GDM1 (cell line): ENCODE measurements around the gene IRF9.
"Not testable (repeated sequence)": the region's sequence is repeated elsewhere in the genome, so short reads cannot be mapped to it uniquely, and the experiment has no call there.

Experiments
- DNase-seq: peaks from one replicate; lab custom pipeline; 2025; lab: John Stamatoyannopoulos, UW

Gene IRF9

DNA sequence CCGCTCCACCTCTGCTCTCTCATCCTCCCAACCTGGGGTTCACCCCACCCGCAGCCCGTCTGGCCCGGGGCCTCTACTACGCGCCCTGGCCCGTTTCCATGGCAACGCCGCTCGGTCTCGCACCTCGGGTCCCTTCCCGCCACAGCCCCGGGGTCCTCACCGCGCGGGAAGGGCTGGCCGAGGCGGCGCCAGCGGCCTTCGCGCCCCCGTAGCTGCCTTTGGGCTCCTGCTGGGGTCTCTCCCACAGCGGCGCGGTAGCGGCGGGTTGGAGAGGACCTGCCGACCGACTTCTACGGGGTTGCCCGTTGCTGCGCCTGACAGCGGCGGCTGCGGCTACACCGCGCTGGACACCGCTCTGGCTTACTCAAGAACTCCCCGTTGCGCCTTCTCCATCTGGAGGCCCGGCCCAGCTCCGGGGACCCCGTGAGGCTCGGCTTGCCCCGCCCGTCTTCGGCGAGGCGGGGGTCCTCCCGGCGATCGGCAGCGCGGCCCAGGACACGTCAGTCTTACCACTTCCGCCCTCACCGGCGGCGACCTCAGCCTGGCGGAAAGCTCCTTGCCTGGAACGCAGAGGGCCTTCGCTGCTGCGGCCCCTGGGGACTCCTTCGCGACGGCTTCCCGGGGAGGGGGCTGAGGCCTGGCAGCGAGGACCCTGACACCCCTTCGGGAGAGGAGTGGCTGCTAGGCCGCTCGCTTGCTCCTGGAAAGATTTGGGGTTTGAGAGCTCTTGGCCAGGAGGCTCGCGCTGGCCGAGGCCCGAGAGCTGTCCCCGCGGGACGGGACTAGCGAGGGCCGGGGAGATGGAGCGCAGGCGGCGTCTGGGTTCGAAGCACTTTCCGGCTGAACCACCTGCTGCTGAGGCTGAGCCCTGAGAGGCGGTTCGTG is 34.4 kb downstream of the IRF9 start, which contains the start of gene TM9SF1:
TM9SF1 (minus strand) TSS at position 256 of the 885 bp plus-strand sequence. CDS start 422 bp downstream, outside the sequence.
- peak; percentile 86 for DNase-seq

DNA sequence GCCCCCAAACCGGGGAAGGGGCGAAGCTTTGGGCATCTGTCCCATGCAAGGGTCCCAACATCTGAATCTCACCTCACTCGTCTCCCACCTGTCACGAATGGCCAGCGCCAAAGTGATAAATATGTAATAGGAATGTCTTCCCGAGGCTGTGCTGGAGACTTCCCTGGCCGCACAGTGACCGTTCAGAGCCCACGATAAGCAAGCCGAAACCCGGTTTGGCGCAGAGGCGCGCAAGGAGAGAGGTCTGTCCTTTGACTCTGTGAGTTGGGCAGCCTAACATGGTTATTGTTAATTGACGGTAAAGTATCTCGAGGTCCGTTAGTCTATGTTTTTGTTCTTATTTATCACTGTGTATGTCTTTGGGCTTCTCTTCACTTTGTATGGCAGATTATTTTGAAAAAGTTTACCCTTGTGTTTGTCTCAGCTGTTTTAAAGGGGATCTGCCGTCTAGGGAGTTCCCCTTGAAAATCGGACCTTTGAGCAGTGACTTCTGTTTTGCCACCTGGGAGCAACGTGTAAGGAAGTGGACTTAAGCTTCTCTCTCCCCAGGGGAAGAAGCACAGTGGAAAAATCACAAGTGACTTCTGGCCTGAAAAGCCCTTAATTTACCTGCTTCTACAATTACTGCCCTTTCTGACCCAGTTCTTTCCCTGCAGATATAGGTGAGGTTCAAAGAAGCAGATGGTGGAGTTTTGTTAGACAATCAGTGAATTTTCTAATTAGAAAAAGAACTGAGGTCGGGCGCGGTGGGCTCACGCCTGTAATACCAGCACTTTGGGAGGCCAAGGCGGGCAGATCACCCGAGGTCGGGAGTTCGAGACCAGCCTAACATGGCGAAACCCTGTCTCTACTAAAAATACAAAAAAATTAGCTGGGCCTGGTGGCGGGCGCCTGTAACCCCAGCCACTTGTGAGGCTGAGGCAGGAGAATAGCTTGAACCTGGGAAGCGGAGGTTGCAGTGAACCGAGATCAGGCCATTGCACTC is 35.3 kb downstream of the IRF9 start:
- DNase-seq: no peak

DNA sequence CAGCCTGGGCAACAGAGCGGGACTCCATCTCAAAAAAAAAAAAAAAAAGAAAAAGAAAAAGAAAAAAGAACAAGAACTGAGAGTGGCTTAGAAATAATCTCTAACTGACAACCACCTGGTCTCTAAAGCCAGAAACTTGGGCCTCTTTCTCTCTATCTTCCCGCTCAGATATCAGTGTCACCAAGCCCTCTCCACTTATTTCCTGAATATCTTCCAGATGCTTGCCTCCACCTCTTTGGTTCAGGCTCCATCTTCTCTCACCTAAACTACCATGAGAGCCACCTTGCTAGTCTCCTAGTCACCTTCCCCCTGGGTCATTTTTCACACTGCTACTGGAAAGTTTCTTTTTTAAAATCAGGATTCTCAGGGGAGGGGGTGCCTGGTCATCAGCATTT is 36.0 kb downstream of the IRF9 start:
- DNase-seq: no peak

DNA sequence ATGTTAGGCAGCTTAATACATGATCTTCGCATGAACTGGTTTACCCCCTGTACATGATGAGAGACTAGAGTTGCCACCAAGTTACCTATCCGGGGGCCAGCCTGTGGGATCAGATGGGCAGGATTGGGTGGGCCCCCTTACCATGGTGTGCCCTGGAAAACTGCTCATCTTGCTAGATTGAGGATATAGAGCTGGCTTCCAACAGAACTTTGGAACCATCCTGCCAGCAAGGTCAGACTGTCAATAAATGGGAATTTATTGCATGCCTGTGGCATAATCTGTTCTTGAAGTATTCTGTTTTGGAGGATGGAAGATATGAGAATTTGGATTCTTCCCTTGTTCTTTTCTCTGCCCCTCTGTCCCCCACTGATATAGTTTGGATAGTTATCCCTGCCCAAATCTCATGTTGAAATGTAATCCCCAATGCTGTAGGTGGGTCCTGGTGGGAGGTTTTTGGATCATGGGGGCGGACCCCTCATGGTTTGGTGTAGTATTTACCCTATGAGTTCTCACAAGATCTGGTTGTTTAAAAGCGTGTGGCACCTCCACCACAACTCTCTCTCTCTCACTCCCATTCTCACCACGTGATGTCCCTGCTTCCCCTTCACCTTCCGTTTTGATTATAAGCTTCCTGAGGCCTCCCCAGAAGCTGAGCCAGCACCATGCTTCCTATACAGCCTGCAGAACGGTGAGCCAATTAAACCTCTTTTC is 37.9 kb downstream of the IRF9 start:
- no peak for DNase-seq

DNA sequence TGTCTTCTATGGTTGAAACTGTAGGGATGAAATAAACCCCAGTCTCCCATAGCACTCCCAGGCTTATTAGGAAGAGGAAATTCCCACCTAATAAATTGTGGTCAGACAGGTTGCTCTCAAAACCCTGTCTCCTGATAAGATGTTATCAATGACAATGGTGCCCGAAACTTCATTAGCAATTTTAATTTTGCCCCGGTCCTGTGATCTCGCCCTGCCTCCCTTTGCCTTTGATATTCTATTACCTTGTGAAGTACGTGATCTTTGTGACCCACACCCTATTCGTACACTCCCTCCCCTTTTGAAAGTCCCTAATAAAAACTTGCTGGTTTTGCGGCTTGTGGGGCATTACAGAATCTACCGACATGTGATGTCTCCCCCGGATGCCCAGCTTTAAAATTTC is 41.5 kb downstream of the IRF9 start:
- DNase-seq: not testable (repeated sequence)

DNA sequence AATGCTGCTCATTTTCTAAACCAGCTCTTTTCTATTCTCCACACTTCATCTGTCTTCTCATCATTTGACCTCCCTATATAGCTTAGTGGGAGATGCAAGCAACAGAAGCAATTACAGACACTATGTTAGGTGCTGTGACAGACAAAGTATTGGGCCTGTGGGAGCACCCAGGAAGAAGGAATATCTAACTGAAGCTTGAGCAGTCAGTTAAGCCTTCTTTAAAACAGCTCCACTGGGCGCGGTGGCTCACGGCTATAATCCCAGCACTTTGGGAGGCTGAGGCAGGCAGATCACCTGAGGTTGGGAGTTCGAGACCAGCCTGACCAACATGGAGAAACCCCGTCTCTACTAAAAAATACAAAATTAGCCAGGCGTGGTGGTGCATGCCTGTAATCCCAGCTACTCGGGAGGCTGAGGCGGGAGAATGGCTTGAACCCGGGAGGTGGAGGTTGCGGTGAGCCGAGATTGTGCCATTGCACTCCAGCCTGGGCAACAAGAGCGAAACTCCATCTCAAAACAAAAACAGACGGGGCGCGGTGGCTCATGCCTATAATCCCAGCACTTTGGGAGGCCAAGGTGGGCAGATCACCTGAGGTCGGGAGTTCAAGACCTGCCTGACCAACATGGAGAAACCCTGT is 42.3 kb downstream of the IRF9 start:
- not testable (repeated sequence) for DNase-seq

DNA sequence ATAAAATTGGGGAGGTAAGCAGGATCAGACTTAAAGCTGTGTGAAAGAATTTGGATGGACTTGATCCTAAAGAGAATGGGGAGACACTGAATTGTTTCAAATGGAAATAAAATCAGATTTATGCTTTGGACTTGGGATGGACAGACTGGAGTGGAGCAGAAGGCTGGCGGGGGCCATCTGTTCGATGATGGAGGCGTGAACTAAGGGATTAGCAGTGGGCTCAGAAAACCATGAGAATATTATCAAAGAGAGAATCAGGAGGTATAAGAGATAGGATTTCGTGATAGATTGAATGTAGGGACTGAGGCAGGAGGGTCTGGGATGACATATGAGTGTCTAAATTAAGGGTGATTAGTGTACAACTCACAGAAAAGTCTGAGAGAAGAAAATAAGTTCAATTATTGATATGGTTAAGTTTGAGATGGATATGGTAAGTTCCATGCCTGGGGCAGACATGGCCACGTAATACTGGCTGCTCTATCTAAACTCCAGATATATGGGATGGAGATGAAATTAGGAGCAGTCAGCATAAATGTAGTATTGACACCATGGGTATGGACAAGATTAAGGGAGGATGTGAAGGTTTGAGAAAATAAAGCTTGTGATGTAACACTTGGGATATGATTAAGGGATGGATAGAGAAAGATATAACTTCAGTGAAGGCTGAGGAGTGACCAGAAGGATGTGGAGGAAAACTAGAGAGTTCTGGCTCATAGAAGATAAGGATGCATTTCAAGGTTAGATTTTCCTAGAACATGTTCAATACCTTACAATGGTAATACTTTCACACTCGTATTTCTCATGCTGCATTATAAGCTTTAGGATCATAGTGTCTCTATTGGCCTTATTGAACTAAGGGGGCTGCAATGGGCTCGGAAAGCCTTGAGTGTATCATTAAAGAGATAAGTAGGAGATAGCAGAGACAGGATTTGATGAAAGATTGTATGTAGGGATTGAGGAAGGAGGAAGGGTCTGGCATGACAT is 43.4 kb downstream of the IRF9 start:
- DNase-seq: no peak

DNA sequence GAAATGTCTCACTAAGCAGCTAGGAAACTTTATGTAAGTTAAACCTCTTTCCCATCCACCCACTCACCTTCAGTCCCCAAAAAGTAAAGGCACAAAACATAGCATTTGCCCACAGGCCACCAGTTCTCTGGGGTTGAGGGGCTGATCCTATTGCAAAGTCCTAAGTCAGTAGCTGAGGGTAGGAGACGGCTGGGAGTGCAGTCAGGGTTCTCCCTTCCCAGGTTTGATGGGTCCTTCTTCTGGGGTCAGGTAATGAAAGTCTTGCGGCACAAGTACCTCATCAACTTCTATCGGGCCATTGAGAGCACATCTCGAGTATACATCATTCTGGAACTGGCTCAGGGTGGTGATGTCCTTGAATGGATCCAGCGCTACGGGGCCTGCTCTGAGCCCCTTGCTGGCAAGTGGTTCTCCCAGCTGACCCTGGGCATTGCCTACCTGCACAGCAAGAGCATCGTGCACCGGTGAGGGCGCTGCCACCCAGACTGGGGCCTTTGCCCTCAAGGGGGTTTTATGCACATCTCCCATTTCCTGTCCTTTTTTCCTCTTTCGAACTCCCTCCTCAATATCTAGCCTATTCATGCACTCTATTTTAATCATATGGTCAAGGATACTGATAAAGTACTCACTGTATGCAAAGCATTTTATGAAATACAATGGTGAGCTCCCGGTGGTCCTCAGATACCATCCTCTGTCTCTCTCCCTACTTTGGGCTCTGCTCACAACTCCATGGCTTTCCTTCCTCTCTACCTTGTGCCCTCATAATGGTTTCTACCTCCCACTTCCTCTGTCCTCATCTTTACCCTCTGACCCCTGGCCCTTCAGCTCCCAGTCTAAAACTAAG is 45.4 kb downstream of the IRF9 start:
- DNase-seq: no peak

DNA sequence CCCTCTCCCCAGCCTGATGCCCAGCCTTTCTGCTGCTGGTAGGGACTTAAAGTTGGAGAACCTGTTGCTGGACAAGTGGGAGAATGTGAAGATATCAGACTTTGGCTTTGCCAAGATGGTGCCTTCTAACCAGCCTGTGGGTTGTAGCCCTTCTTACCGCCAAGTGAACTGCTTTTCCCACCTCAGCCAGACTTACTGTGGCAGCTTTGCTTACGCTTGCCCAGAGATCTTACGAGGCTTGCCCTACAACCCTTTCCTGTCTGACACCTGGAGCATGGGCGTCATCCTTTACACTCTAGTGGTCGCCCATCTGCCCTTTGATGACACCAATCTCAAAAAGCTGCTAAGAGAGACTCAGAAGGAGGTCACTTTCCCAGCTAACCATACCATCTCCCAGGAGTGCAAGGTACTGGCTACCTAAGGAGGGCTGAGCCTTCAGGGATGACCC is 46.1 kb downstream of the IRF9 start:
- DNase-seq: no peak

DNA sequence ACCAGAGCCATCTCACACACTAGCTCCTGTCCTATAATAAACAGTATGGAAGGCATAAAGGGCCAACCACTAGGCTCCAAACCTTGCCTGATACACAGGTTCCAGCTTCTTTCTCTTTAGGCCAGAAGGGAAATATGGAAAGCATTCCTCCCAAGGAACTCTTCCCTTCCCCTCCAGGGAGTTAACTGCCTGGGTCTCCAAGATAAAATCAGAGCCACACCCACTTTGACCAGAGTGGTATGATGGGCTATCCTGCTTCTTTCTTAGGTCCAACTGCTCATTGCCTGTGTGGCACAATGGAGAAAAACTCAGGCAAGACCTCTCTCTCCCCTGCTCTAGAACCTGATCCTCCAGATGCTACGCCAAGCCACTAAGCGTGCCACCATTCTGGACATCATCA is 46.6 kb downstream of the IRF9 start:
- no peak for DNase-seq

DNA sequence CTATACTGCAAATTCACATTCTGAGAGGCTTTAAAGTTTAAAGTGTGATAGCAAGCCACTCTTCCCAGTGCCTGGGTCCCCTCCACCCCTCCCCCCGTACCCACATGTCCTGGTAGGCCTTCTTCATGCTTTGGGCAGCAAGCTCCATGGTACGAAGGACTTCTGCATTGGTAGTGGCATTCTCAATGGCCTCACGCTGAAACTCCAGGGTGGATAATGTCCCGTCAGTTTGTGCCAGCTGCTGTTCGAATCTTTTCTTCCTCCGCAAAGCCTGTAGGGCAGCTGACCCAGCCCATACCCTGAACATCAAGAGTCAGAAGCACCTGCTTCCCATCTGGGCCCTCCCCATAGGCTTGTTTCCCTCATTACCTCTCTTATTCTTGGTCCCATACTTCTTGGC is 50.2 kb downstream of the IRF9 start:
- DNase-seq: no peak

DNA sequence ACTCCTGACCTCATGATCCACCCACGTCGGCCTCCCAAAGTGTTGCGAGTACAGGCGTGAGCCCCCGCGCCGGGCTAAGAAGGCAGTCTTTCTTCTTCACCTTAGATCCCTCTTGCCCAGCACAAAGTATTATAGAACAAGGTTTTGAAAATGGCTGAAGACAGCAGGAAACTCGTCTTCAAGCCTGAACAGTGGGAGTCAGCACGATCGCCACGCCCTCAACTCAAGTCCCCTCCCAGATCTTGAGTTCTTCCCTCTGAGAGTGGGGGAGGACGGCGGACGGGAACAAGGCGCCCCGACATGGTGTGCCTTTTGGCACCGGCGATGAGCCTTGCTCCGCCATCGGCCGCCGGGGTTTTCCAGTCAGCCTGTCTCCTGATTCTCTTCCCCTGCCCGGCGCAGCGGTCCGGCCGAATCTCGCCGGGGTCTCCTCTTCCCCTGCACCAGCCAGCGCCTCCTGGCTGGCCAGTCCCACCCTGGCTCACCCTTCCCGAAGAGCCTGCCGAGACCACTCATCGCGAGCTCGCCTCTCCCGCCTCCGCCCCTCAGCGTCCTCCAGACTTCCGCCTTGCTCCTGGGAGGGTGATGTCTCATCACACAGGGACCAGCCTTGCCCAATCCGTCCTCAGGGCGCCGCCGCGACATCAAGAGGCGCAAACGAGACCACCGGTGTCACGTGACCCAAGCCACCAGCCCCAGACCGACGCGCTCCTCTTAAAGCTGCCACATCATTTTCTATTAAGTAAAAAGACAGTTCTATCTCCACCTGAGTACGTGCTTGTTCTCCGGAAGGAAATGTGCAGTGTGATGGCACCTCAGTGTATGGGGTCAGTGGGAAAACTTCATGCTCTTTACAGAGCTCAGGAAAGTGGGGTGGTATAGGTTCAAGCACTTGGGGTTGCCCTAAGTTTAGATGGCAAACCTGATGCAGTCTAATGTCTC is 52.1 kb downstream of the IRF9 start, which contains the start of gene CHMP4A:
CHMP4A (minus strand) TSS at position 565 of the 942 bp plus-strand sequence; CDS start at position 516, 49 bp downstream.
- peak; percentile 97 for DNase-seq

DNA sequence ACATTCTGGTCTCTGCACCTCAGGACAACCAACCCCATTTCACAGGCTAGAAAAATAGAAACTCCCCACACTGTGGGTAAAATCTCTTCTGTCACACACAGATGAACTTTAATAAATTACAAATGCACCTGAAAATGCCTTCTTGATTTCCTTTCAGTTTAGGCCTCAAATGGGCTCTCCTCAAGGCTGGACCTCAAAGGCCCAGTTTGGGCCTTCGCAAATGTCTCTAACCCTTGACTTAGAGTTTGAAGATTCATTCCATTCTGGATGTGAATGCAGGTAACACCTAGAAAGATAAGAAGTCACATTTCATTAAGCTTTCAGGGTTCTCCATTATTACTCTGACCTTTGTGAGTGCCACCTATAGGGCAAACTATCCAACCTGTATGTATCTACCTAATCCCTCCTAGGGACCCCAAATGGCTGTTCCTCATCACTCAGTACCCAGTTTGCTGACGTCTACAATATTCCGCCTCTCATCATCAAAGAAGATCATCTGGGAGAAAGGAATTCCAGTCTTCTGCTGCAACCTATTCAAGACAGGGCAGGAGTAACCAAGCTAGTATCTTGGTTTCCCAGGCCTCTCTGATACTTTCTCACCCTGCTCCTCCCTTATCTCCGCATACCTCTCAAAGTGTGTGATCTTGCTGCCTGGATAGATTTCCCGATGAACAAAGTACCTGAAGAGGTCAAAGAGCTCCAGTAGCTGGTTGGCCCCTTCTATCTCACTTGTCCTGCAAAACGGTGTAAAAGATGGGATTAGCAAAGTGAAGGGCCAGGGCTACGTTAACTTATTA is 53.0 kb downstream of the IRF9 start:
- DNase-seq: no peak

DNA sequence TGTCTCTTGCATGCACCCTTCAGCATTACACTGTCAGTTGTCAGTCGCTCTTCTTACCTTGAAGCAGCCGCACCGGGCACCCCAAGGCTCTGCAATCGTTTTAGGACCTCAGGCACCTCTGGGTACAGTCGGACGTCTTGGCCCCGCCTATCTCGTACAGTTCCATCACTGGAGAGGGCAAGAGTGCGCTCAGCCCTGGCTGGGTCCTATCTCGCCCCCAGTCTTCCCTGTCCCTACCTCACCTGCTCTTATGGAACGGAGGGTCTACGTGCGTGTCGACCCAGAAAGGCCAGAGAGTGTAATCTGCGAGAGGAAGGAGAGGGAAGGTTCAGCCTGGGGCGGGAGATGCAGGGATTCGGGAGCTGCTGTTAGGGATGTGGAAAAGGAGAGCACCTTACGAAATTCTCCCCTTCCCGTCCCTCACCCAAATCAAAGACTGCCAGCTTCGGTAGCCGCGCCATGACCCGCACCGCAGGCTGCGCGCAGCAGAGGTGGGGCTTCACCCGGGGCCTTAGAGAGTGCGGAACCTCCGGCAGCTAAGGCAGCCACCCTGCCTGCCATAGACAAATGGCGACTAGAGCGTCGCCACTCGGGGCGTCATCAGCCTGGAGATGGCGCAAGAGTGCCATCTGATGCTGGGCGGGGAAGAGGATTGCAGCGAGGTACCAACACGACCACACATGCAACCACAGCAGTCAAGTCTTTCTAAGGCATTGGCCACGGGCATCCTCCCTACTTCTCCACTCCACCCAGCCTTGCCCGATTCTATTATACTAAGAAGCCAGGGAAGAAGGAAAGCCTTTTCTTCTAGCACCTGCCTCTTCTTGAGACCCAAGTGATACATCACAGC is 54.7 kb downstream of the IRF9 start, which contains the start of gene MDP1:
MDP1 (minus strand) TSS at position 572 of the 850 bp plus-strand sequence; CDS start at position 461, 111 bp downstream.
- DNase-seq: peak; percentile 91
